Psoas muscle (tissue), 8 donors: ENCODE data around the gene MYO3B. TPM values are rescaled to one million over a fixed set of nuclear protein-coding genes. Genes with fewer than 3 reads are reported as not detected.
"Not testable (repeated sequence)": the region's sequence is repeated elsewhere in the genome, so short reads cannot be mapped to it uniquely, and the experiment has no call there.

Experiments used
- ATAC-seq, 4 donors: fragments of 200-7000 bp; cut with Tn5 transposase; one replicate each; pipeline ENCODE4 v1.9.1; 2020; ENCODE audit warnings: moderate library complexity in 3 of 4, mild to moderate bottlenecking in 2 of 4
- DNase-seq, 2 donors: peaks; one replicate each; pipeline ENCODE4 v3.0.0-alpha.2; 2020
- H3K27ac ChIP-seq: fragments of 200-600 bp; one replicate; pipeline ENCODE4 v1.8.0; 2022
- H3K27me3 ChIP-seq, 3 donors: fragments of 200-600 bp in 1 of 3; one replicate each; pipeline versions ENCODE4 v1.6.1 to v1.8.0; 2013 to 2022; ENCODE audit warnings: low read length in 2 of 3, mild to moderate bottlenecking in 2 of 3, moderate library complexity in 1 of 3; ENCODE audit not compliant: insufficient read depth in 3 of 3
- H3K36me3 ChIP-seq, 2 donors: fragments of 200-600 bp in 1 of 2; one replicate each; pipeline versions ENCODE4 v1.6.1 to v1.8.0; 2013 to 2022; ENCODE audit warnings: low read depth in 1 of 2, mild to moderate bottlenecking in 1 of 2, moderate library complexity in 1 of 2; ENCODE audit not compliant: insufficient read depth in 1 of 2
- H3K4me1 ChIP-seq: fragments of 200-600 bp; one replicate; pipeline ENCODE4 v1.8.0; 2022
- H3K4me3 ChIP-seq: fragments of 200-600 bp; one replicate; pipeline ENCODE4 v1.8.0; 2022; ENCODE audit warnings: mild to moderate bottlenecking
- H3K9me3 ChIP-seq: fragments of 200-600 bp; one replicate; pipeline ENCODE4 v1.8.0; 2022
- WGBS, 3 donors: extraction: QIAGEN DNeasy Blood & Tissue Kit; methylation state at CpG; one replicate each; pipeline versions ENCODE4 v1.1.6 to v1.1.7; 2013; 5-methylcytosine and 5-hydroxymethylcytosine counted together
- intact Hi-C, 2 donors: fragments of 100-400 bp; cut with DNase I; formaldehyde crosslinking; loops; one replicate each; pipeline versions ENCODE4 v1.11.0 to v1.14.2; 2022
- polyA plus RNA-seq, 3 donors: library from polyadenylated mRNA; stranded (reverse); fragments of 200-250 nt; gene quantifications; one replicate each; pipeline ENCODE4 v1.2.3, GENCODE V29; 2013
- total RNA-seq, 4 donors: library from RNA; stranded (reverse); fragmentation: NEBNext Ultra II Directional in 2 of 4; extraction: Animal tissue kit (Norgen Biotek cat#: 25700) in 2 of 4; gene quantifications; one replicate each; pipeline versions ENCODE4 v1.2.1 to v1.2.4, GENCODE V29; 2021 to 2023
- TF ChIP-seq, protein P1 (sequence below): fragments of 200-600 bp; IDR thresholded peaks from one replicate; pipeline ENCODE4 v1.8.0; 2022; ENCODE audit warnings: antibody characterized with exemption
- donor health status: healthy with polysubstance abuse.
- donor health status: DM: no; HTN: no; CAD: no; lungs with moderate emphysema.
- donor health status: Bipolar disorder and iron deficiency.
- donor health status: healthy.
- donor health status: DM: yes; HTN: yes; CAD: no.
- donor health status: DM: no; HTN: no; CAD: no.
- donor health status: DM: no; HTN: no; CAD: no.
- donor health status: DM: yes; HTN: yes; CAD: no.

The MYO3B gene
- total and polyA plus RNA-seq, 7 donors, result 0.04 to 0.32 TPM; not detected in 5

- no peak overlapping the region for H3K4me3 ChIP-seq
- TF ChIP-seq, protein P1, sequence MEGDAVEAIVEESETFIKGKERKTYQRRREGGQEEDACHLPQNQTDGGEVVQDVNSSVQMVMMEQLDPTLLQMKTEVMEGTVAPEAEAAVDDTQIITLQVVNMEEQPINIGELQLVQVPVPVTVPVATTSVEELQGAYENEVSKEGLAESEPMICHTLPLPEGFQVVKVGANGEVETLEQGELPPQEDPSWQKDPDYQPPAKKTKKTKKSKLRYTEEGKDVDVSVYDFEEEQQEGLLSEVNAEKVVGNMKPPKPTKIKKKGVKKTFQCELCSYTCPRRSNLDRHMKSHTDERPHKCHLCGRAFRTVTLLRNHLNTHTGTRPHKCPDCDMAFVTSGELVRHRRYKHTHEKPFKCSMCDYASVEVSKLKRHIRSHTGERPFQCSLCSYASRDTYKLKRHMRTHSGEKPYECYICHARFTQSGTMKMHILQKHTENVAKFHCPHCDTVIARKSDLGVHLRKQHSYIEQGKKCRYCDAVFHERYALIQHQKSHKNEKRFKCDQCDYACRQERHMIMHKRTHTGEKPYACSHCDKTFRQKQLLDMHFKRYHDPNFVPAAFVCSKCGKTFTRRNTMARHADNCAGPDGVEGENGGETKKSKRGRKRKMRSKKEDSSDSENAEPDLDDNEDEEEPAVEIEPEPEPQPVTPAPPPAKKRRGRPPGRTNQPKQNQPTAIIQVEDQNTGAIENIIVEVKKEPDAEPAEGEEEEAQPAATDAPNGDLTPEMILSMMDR, result no peak
- intact Hi-C loops, result no loop called here
Observed at GRCh38 chr2:170465241-170465640, 287.3 kb downstream of the MYO3B start.

GRCh38 chr2:170466632-170467031 lies 288.7 kb downstream of the MYO3B start:
- H3K4me1 ChIP-seq, result no peaks in the 10 kb centered on the region
- H3K4me3 ChIP-seq, result no peak overlapping the region
- H3K27ac ChIP-seq, result no peak overlapping the region
- H3K36me3 ChIP-seq, result no peaks in the 10 kb centered on the region
- no peaks in the 10 kb centered on the region for H3K9me3 ChIP-seq
- WGBS, 3 donors, result 80 to 90% (median 87%) methylated on average over 8 of the region's 8 CpGs
- TF ChIP-seq, protein P1, result no peak
- DNase-seq, result no peak
- ATAC-seq, result no peak
- H3K27me3 ChIP-seq, result no peaks in the 10 kb centered on the region
- intact Hi-C loops, result no loop called here

More at GRCh38 chr2:170465241-170465640, 287.3 kb downstream of the MYO3B start:
- DNase-seq (no peak), ATAC-seq (no peak)
- no peak overlapping the region for H3K27ac ChIP-seq
- no peaks in the 10 kb centered on the region for H3K27me3 ChIP-seq
- 42 to 60% (median 49%) methylated on average over 3 to 4 of the region's 4 CpGs for WGBS, 3 donors
- no peaks in the 10 kb centered on the region for H3K4me1 ChIP-seq
- no peaks in the 10 kb centered on the region for H3K36me3 ChIP-seq
- no peaks in the 10 kb centered on the region for H3K9me3 ChIP-seq

DNA sequence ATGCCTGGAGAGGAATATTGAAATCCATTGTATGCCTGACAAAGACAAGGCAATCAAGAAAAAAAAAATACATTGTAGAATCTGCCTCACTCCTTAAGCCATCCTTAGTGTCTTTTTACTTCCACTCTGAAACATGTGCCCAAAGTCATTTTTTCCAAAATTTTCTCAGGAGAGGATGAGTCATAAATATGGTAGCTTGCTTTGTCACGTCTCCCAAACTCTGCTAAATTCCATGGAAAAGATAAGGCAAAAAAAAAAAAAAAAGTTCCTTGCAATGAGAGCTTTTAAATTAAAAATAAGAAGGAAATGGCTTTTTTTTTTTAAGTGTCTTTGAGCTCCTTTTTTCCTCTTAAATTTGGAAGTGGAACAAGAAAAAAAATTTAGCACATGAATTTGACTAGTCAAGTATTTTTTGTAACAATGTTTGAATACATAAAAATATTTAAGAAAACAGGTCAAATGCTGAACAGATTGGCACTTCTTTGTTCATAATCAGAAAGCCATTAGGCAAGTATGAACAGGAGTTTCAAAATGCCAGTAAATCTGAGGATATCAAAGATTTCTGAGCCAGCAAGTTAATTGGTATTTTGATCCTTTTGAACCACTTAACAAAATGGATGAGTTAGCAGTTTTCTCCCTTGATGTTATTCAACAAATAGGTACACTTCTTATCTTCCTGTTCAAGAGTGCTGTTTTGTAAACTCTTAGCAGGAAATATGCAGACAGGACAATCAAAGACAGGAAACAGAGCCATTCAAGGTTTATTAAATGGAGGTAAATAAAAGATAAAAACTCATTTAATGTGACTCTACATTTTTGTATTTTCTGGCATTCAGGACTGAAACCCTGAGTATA lies 289.8 kb downstream of the MYO3B start:
- H3K27me3 ChIP-seq, result no peaks in the 10 kb centered on the region
- H3K4me3 ChIP-seq, result no peak overlapping the region
- H3K27ac ChIP-seq, result no peak overlapping the region
- intact Hi-C loops, result no loop called here
- 49 to 59% (median 49%) methylated on average over 1 of the region's 1 CpG for WGBS, 3 donors
- TF ChIP-seq, protein P1, result no peak
- no peaks in the 10 kb centered on the region for H3K36me3 ChIP-seq
- no peaks in the 10 kb centered on the region for H3K9me3 ChIP-seq
- DNase-seq (no peak), ATAC-seq (no peak)
- H3K4me1 ChIP-seq, result no peaks in the 10 kb centered on the region

DNA sequence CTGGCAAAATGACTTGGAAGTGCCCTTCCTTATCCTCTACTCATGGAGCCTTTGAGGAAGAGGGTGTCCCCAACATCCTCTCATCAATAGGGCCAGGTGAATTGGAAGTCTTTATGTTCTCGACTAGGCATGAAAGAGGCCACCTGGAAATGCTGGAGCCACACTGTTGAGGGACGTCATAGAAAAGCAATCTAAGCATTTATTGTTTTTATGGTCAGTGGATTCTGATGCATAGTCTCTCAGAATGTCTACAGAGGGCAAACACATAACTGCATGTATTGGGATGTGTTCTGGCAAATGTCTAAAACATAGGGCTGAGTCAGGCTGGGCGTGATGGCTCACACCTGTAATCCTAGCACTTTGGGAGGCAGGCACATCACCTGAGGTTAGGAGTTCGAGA lies 290.6 kb downstream of the MYO3B start:
- intact Hi-C loops, result no loop called here
- Histone ChIP-seq H3K27ac (no peak overlapping the region), H3K4me1 (no peaks in the 10 kb centered on the region), H3K4me3 (no peak overlapping the region), H3K36me3 (no peaks in the 10 kb centered on the region), H3K27me3 (no peaks in the 10 kb centered on the region), H3K9me3 (no peaks in the 10 kb centered on the region)
- ATAC-seq, result no peak
- WGBS, 3 donors, result 77 to 84% (median 80%) methylated on average over 4 of the region's 4 CpGs
- DNase-seq, result no peak
- TF ChIP-seq, protein P1, result no peak

DNA sequence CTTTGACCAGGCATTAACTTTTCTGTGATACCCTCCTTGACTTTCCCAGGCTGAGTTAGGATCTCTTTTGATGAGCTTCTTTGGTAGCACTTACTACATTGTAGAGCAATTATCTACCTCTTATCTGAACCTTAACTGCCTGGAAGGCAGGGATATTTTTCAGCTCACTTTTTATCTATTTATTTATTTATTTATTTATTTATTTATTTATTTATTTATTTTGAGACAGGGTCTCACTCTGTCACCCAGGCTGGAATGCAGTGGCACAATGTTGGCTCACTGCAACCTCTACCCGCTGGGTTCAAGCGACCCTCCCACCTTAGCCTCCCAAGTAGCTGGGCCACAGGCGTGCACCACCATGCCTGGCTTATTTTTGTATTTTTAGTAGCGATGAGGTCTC lies 294.6 kb downstream of the MYO3B start:
- H3K9me3 ChIP-seq, DNase-seq, H3K27ac ChIP-seq, ATAC-seq, intact Hi-C loops, H3K4me1 ChIP-seq, H3K27me3 ChIP-seq, H3K4me3 ChIP-seq, H3K36me3 ChIP-seq: not testable (repeated sequence)
- WGBS, 3 donors, result 92 to 99% (median 96%) methylated on average over 4 of the region's 4 CpGs
